ENCODE results near the gene NPHP4.

The NPHP4 gene

DNA sequence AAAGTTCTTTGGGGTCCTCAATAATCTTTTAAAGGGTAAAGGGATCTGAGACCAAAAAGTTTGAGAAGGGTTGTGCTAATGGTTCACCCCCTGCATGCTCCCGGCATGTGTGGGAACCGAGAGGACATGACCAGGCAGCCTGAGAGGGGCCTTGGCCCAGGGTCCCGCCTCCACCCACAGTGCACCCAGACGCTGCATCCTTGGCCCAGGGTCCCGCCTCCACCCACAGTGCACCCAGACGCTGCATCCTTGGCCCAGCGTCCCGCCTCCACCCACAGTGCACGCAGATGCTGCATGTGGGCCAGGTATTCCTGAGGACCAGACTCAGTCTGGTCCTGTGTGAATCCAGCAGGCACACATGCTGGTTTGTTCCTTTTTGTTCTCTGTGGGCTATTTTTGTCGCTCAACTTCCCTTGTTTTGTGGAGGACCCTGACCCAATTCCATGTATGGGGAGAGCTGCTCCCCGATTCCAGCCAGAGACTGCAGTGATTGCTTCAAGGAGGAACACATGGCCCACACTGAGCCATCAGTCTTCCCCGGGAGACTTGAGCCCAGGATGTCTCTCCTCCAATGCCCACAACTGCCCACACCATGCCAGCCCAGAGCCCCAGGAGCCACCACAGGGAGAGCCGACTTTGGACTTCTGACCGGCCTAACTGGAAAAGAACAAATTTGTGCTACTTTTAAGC, 3.5 kb downstream of the NPHP4 start:
- no peak for DNase-seq

- no peak for DNase-seq
Observed at GRCh38 chr1:5986018-5986417, 6.2 kb downstream of the NPHP4 start.

GRCh38 chr1:5985250-5985649, 7.0 kb downstream of the NPHP4 start:
- no peak for DNase-seq

DNA sequence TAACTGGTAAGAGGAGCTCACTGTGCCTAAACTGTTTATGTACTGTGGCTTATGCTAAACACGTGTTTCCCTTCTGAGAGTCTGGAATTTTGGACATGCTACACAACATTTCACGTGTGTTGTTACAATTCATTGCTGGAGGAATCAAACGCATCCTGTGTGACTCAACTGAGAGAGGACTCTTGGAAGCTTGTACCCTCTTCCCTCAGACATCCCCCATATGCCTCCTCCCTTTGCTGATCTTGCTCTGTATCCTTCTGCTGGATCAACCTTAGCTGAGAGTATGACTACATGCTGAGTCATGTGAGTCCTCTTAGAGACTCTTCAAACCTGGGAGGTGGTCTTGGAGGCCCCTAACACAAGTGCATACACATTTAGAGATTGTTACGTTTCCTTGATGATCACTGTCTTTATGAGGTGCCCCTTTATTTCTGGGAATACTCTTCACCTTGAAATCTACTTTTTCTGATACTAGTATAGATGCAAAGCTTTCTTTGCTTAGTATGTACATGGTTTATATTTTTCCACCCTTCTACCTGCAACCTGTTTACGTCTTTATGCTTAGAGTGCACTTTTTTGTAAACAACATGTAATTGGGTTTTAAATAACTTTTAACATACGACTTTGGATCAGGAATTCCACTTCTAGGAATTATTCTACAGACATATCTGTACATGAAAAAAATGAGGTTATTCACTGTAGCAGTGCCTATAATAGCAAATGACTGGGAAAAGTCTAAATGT, 8.7 kb downstream of the NPHP4 start:
- no peak for DNase-seq

- no peak for DNase-seq
Observed at GRCh38 chr1:5982868-5983267, 9.4 kb downstream of the NPHP4 start.

DNA sequence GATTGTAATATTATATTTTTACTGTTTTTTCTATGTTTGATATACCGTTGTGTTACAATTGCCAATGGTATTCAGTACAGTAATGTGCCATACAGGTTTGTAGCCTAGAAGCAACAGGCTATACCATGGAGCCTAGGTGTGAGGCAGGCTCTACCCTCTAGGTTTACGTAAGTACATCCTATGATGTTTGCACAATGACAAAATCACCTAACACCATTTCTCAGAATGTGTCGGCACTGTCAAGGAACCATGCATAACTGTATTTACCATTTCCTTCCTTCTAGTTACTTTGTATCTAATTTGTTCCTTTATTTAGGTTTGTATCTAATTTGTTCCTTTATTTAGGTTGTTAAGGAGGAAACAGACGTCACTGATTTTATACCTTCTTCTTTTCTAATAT, 9.9 kb downstream of the NPHP4 start:
- no peak for DNase-seq

DNA sequence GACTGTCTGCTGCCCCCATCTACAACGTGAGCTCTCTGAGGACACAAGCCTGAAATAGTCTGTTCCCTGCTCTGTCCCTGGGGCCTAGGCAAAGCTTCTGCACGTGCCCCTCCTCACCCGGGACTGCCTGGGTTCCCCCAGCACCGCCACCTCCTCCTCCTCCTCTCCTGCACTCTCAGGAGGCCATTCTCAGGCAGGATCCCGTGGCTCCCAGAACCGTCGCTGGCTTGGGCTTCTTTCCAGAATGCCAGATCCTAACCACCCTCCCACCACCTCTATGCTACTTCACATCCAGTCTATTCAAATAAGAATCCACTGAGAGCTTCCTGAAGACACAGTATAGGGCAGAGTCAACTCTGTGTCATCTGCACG, 11.2 kb downstream of the NPHP4 start:
- DNase-seq = no peak

GRCh38 chr1:5980314-5981008, 11.8 kb downstream of the NPHP4 start:
- DNase-seq = no peak

- no peak for DNase-seq
Observed at GRCh38 chr1:5979536-5980313, 12.5 kb downstream of the NPHP4 start.

- DNase-seq = no peak
Observed at GRCh38 chr1:5978452-5978851, 13.8 kb downstream of the NPHP4 start.

DNA sequence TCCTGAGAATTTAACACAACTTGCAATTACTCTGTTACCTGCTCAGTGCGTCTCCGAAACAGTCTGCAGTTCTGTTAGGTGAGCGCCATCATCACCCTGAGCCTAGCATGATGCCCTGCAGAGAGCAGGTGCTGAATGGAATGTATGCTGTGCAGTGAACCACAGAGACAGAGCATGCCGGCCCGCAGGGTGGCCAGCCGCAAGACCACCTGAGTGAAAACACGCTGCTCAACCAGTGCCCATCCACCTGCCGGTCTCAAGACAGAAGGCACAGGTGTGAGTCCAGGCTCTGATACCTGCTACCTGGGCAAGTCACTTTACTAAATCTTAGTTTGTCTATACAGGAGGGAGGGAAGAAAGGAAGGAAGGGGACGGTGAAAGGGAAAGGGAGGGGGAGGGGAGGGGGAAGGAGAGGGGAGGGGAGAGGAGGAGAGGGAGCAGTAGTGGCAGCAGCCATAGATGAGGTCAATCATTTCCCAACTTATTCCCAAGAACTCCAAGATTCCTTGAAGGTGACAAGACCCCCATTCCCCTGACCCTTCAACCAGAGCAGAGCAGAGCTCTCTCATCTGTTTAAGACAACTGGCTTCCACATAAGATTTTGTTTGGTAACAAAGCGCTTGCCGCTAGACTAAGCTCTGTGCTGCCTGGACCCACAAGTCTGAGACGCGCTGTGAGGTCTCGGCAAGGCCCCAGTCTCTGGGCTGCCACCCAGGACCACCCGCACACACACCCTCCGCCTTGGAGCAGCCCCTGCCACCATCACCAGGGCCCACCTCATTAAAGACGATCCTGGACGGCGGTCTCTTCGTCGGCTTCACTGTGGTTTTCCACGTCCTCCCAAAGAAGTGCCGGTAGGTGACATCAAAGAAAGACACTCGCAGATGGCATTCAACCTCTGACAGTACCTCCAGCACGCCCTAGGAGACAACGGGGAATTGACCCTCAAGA, 14.5 kb downstream of the NPHP4 start:
- DNase-seq = no peak

GRCh38 chr1:5976726-5977493, 15.3 kb downstream of the NPHP4 start:
- no peak for DNase-seq

GRCh38 chr1:5976231-5976630, 16.0 kb downstream of the NPHP4 start:
- no peak for DNase-seq

DNA sequence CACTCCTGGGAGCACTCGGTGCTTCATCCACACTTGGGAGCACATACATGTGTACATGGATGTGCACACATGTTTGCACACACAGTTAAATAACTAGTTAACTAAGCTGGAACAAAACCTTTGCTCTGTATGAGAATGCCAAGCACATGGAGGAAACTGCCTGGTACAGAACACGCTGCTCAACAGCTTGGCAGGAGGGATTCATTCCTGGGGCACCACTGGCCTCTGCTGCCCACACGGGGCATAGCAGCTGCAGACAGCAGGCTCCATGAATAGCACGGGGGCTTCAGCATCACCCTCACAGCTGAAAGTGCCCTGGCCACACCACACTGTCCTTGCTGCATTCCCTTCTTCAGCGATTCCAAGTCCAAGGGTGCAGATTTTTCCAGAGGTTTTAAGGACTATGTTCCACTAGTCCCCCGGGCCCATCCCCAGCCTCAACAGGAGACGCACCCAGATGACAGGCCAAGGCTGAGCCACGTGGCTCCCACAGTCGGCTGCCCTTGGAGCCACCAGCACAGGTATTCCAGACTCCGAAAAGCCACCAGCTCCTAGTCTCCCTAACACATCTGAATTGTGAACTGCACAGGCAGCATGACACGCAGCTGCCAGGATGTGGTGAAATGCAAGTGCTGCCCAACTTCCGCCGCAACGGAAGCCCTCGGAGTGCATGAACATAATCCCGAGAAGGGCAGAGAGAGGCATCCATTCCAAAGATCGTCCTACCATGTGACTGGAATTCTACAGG, 16.9 kb downstream of the NPHP4 start:
- DNase-seq = peak; percentile 22

DNA sequence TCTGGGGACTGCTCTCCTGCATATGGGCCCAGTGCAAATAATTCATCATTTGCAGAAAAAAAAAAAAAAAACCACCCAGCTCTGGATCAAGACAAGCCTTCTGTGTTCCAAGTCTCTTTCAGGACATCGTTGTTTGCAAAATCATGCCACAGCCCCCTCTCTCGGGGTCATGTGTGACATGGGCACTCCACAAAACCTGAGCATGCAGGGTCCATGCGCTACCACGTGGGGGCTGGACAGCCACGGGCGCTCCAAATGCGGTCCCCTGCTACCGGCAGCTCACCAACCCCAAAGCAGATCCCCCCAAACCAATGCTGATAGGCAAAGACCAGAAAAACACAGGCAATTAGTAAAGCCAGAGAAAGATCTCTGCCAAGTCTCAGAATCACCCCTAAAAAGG, 17.6 kb downstream of the NPHP4 start:
- no peak for DNase-seq

DNA sequence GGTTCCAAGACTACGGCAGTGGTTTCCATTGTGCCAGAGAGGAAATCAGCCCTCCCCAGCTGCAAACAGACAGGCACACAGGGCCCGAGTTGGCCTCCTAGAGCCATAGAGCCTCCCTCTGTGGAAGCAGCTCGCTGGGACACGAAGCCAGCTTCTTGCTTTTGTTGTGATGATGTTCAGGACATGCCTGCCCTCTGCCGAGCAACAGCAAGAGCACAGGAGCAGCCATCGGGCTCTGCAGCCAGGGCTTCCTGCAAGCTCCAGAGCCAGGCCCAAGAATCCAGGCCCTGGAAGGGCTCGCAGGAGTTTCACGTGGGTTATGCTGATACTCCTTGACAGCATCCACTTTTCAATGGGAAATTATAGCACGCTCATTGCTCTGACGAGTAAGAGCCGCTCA, 18.5 kb downstream of the NPHP4 start:
- no peak for DNase-seq

DNA sequence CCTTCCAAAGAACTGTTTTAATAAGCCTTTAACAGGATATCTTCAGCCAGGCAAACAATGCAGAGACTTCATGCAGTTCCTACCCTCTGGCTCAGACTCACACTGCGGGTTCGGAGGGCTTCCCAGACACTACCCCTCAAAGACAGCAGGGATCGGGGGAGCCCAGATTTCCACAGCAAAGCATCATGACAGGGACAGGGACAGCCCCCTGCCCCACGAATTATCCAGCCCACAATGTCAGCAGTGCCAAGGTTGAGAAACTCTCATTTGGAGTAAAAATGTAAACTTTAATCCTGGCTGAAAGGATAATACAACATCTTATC, 20.1 kb downstream of the NPHP4 start:
- no peak for DNase-seq

GRCh38 chr1:5971471-5972197, 20.6 kb downstream of the NPHP4 start:
- DNase-seq = no peak

DNA sequence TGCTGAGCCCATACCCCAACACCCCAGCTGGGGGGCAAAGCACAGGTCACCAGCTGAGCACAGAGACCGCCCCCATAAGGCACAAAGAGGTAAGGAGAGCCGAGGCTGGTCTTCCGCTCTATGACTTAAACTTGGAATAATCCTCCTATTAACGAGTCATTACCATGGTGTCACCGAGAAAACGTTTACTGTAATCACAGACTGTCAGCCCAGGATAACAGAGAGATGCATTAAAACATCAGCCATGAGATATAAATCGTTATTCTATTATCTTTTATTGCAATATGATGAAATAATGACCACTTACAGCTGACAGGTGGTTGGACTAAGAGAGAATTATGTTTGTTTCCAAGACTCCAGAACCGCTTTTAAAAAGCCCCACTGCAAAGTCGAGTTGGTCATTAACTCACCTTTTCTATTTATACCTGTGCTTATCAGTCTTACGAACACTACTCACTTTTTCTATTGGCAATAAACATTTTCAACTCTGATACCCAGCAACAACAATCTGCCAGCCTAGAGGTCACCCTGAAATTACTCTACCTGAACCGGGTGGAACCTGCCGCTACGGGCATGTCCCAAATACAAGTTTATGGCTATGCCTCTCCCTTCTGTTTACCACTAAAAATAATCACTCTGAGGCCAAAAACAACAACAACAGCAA, 21.5 kb downstream of the NPHP4 start:
- DNase-seq = no peak

DNA sequence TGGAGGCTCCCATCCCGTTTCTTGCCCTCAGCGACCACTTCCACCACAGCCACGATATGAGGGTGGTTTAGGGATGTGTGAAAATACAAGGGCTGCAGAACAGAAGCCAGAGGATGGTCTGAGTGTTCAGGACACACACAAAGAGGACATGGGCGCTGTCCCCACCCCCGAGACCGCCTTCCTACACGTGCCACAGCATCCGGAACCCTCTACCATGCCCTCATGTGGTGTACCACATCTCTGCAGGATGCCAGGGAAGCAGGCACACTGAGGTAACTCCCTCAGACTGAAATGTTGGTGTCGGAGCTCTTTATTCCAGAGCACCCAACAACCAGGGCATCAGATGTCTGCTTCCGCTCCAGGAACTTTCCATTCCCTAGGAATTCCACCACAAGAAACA, 23.1 kb downstream of the NPHP4 start:
- no peak for DNase-seq

Data from activated effector memory CD4-positive, alpha-beta T cell treated with Interleukin-2 at 50 U/mL for 16 hours (primary cell).